Measurements from ENCODE around the gene NPFFR1.

GRCh38 chr10:70285476-70285831, 1.6 kb upstream of the NPFFR1 start:
- TF ChIP-seq, protein P1, sequence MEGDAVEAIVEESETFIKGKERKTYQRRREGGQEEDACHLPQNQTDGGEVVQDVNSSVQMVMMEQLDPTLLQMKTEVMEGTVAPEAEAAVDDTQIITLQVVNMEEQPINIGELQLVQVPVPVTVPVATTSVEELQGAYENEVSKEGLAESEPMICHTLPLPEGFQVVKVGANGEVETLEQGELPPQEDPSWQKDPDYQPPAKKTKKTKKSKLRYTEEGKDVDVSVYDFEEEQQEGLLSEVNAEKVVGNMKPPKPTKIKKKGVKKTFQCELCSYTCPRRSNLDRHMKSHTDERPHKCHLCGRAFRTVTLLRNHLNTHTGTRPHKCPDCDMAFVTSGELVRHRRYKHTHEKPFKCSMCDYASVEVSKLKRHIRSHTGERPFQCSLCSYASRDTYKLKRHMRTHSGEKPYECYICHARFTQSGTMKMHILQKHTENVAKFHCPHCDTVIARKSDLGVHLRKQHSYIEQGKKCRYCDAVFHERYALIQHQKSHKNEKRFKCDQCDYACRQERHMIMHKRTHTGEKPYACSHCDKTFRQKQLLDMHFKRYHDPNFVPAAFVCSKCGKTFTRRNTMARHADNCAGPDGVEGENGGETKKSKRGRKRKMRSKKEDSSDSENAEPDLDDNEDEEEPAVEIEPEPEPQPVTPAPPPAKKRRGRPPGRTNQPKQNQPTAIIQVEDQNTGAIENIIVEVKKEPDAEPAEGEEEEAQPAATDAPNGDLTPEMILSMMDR (IDR thresholded peaks at IDR 0.05) = no peak
- no peak for TF ChIP-seq POLR2A (IDR thresholded peaks at IDR 0.05)
